GM21528 (cell line): ENCODE data around the gene TOX3.

Experiments used
- ATAC-seq: cut with Tn5 transposase; IDR thresholded peaks from one replicate; pipeline ENCODE4 v1.9.1; 2021; ENCODE audit warnings: mild to moderate bottlenecking, moderate library complexity; ENCODE audit not compliant: unreplicated experiment, low FRiP score

The TOX3 gene

GRCh38 chr16:52496051-52496876 lies 50.7 kb downstream of the TOX3 start:
- ATAC-seq = no peak

GRCh38 chr16:52494621-52495020 lies 52.3 kb downstream of the TOX3 start:
- no peak for ATAC-seq

- ATAC-seq = no peak
Observed at GRCh38 chr16:52494145-52494544, 52.8 kb downstream of the TOX3 start.

GRCh38 chr16:52492789-52493357 lies 54.1 kb downstream of the TOX3 start:
- ATAC-seq = no peak

- no peak for ATAC-seq
Observed at GRCh38 chr16:52491216-52491615, 55.7 kb downstream of the TOX3 start.

GRCh38 chr16:52489894-52490293 lies 57.0 kb downstream of the TOX3 start:
- no peak for ATAC-seq

GRCh38 chr16:52488837-52489289 lies 58.1 kb downstream of the TOX3 start:
- ATAC-seq = no peak

GRCh38 chr16:52487849-52488457 lies 59.0 kb downstream of the TOX3 start:
- no peak for ATAC-seq

- no peak for ATAC-seq
Observed at GRCh38 chr16:52480237-52480636, 66.7 kb downstream of the TOX3 start.

- no peak for ATAC-seq
Observed at GRCh38 chr16:52476111-52476510, 70.8 kb downstream of the TOX3 start.

- ATAC-seq = no peak
Observed at GRCh38 chr16:52474679-52475078, 72.3 kb downstream of the TOX3 start.

- no peak for ATAC-seq
Observed at GRCh38 chr16:52473096-52473495, 73.8 kb downstream of the TOX3 start.

- no peak for ATAC-seq
Observed at GRCh38 chr16:52471650-52472370, 75.1 kb downstream of the TOX3 start.

- no peak for ATAC-seq
Observed at GRCh38 chr16:52470585-52470984, 76.4 kb downstream of the TOX3 start.

GRCh38 chr16:52469775-52470174 lies 77.2 kb downstream of the TOX3 start:
- no peak for ATAC-seq

- no peak for ATAC-seq
Observed at GRCh38 chr16:52469091-52469490, 77.9 kb downstream of the TOX3 start.

GRCh38 chr16:52467753-52468152 lies 79.2 kb downstream of the TOX3 start:
- ATAC-seq = no peak

GRCh38 chr16:52466994-52467393 lies 79.9 kb downstream of the TOX3 start:
- no peak for ATAC-seq

- ATAC-seq = no peak
Observed at GRCh38 chr16:52465711-52466267, 81.2 kb downstream of the TOX3 start.

- ATAC-seq = no peak
Observed at GRCh38 chr16:52463904-52464303, 83.0 kb downstream of the TOX3 start.

GRCh38 chr16:52462816-52463215 lies 84.1 kb downstream of the TOX3 start:
- ATAC-seq = no peak
